ENCODE measurements around the gene OLFM2. TPM values are rescaled to one million over a fixed set of nuclear protein-coding genes. Genes with fewer than 3 reads are reported as not detected.
A peak's percentile ranks its signal among the peaks of the same experiment; 100 is the strongest.
"Not testable (repeated sequence)": the region's sequence is repeated elsewhere in the genome, so short reads cannot be mapped to it uniquely, and the experiment has no call there.

OLFM2 gene
- polyA plus RNA-seq, 4 donors: 16.1 to 29.2 (median 18.0) TPM

- DNase-seq (ENCODE audit: low read depth in 4 of 4, low spot score in 3 of 4): no peak
Observed at GRCh38 chr19:9871626-9872338, 64.5 kb downstream of the OLFM2 start.

DNA sequence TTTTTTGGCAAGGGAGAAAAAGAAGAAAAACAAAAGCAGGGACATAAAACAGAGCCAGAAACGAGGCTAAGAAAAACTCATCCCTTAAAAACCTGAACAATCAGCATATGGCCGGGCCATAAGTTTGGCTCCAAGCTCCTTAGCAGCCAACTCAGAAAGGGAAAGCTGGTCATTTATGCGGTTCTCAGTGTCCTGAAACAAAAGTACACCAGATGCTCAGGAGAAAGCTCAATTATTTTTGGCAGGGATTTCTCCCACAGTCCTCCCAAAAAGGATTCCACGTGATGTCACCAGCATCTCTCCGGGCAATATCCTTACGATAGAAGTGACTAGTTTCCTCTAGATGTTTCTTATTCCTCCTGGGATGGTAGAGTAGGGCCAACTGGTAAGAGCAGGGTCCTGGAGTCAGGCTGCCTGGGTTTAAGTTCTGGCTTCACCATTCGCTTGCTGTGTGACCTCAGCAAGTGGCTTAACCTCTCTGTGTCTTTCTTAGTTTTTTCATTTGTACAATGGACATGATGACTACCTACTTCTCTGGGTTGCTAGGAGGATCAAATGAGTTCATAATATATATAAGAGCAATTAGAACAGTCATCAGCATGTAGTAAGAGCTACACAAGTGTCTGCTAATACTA, 67.2 kb downstream of the OLFM2 start:
- no peak for DNase-seq (ENCODE audit: low read depth in 4 of 4, low spot score in 3 of 4)

GRCh38 chr19:9865732-9866501, 70.4 kb downstream of the OLFM2 start:
- DNase-seq (ENCODE audit: low read depth in 4 of 4, low spot score in 3 of 4): no peak

- DNase-seq (ENCODE audit: low read depth in 4 of 4, low spot score in 3 of 4): no peak
Observed at GRCh38 chr19:9863759-9864158, 72.6 kb downstream of the OLFM2 start.

- no peak for DNase-seq (ENCODE audit: low read depth in 4 of 4, low spot score in 3 of 4)
Observed at GRCh38 chr19:9862938-9863337, 73.4 kb downstream of the OLFM2 start.

DNA sequence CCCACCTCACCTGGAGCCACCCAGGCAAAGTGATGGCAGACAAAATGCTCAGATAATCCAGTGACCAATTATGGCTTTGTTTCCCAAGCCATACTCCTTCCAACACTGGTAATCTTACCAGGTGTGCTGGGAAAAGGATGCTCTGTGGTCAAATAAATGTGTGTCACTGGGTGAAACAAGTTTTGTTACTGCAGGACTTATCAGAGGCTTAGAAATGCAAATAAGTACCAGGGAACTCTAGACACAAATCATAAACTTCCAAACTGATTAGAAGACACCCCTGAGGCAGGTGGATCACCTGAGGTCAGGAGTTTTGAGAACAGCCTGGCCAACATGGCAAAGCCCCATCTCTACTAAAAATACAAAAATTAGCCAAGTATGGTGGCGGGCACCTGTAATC, 74.8 kb downstream of the OLFM2 start:
- no peak for DNase-seq (ENCODE audit: low read depth in 4 of 4, low spot score in 3 of 4)

DNA sequence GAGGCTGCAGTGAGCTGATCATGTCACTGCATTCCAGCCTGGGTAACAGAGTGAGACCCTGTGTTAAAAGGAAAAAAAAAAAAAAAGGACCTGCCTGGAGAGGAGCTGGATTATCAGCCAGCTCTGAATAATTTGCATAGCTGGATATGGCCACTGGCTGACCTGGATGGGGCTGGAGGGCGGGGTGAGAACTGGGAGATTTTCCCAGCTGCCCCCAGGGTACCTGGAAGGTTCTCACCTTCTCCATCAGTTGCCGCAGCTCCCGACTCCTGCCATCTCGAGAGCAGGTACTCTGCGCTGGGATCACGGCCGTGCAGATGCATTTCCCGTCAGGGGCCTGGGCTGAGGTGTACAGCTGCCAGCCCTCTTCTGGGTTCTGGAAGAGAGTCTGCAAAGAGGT, 75.9 kb downstream of the OLFM2 start:
- no peak for DNase-seq (ENCODE audit: low read depth in 4 of 4, low spot score in 3 of 4)

GRCh38 chr19:9858766-9859165, 77.5 kb downstream of the OLFM2 start:
- no peak for DNase-seq (ENCODE audit: low read depth in 4 of 4, low spot score in 3 of 4)

DNA sequence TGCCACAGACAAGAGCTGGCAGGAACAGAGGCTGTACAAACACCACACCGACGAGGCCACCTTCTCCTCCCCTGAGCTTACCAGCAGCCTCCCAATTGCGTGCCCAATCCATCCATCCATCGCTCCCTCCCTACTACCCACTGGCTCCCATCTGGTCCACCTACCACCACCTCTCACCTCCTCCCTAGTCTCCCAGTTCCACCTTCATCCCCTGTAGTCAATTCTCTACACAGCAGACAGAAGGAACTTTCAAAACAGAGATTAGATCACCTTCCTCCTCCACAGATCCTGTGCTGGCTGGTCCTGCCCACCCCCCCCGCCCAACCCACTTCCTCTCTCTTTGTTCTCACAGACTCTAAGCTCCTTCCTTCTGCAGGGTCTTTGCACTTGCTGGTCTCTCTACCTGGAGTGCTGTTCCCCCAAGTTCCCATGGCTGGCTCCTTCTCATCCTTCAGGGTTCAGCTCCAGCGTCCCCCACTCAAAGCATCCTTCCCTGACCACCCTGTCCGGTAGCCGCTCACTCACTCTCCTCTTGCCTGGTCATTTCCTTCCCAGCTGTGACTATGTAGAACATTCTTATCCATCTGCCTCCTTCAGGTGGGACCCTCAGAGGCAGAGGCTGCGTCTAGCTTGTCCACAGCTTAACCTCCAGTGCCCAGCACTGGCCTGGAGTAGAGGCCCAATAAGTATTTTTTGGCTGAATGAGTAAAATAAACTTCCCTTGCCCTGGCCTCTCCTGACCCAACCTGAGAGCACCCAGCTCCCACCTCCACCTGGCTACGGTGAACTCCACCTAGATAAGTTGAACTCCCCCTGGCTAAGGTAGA, 78.2 kb downstream of the OLFM2 start:
- DNase-seq (ENCODE audit: low read depth in 4 of 4, low spot score in 3 of 4): no peak

DNA sequence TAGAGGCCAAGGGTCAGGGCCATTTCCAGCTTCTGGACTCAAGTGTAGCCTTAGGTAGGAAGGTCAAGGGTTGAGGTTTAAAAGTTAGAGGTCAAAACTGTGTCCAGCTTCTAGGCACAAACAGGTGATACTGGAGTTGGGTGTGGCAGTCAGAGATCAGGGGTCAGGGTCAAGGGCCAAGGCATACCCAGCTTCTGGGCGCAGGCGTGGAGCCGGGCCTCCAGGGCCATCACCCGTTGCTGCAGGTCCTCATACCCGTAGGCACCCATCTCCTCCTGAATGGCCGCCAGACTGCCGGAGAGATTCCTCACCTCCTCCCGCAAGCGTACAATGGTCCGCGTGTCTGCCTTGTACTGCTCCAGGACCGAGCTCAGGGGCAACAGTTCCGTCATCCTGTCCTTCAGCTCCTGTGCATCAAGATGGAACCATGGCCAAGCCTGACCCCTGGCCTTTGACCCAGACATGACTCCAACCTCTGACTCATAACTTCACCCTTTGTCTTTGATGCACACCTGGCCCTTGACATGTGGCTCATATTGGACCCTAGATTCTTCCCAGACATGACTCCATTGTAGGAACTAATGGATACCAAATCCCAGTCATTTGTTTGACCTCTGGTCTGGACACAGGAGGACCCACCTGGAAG, 79.1 kb downstream of the OLFM2 start:
- DNase-seq (ENCODE audit: low read depth in 4 of 4, low spot score in 3 of 4): no peak

GRCh38 chr19:9856609-9857008, 79.7 kb downstream of the OLFM2 start:
- no peak for DNase-seq (ENCODE audit: low read depth in 4 of 4, low spot score in 3 of 4)

DNA sequence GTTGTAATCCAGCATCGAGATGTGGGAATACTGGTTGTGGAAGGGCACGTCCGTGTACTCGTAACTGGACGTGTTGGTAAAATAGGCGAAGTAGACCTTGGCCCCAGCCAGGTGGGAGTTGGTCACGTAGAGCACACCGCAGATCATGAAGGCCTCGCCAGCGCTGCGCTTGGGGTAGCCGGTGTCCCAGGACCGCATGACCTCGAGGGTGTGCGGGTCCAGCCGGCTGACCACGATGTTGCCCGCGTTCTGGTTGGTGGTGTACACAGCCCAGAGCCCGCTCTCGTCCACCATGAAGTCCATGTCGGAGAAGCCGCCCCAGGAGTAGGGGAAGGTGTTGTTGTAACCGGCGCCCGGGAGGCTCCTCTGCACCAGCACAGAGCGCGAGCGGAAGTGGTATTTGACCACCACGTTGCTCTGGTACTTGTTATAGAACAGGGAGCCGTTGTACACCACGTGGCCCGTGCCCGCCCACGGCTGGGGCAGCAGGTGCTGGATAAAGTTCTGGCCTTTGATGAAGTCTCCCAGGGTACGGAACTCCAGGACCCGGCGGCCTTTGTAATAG, 82.0 kb downstream of the OLFM2 start:
- DNase-seq (ENCODE audit: low read depth in 4 of 4, low spot score in 3 of 4): no peak

DNA sequence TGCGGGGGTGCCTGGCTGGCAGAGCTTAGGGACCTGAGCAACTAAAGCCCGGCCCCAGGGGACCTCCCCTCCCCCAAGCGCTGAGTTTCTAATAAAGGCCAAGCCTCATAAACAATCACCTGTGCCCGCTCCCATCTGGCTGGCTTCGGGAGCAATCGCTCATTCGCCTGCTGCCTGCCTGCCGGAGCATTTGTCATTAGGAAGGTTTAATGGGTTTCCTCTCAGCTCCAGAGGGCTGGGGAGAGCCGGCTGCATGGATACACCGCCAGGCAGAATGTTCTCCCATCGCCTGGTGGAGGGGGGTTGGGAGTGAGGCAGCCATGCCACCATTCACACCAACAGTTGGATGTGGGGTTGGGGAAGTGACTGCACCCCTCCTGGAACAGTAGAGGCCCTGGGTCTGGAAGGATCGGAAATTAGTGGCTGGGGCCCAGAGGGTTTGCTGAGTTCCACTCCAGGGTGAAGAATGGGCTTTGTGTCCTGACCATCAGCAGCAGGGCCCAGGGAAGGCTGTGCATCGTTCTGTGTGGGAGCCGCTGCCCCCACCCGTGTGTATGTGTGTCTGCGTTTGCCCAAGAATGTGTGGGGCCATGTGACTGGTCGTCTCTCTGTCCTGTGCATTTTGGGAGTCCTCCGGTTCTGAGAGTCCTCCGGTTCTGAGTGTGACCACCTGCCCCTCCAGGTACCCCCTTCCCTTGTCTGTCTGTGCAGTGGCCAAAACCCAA, 85.9 kb downstream of the OLFM2 start:
- peak in 2 of 4 donors; percentile 30 to 49 for DNase-seq (ENCODE audit: low read depth in 4 of 4, low spot score in 3 of 4)

DNA sequence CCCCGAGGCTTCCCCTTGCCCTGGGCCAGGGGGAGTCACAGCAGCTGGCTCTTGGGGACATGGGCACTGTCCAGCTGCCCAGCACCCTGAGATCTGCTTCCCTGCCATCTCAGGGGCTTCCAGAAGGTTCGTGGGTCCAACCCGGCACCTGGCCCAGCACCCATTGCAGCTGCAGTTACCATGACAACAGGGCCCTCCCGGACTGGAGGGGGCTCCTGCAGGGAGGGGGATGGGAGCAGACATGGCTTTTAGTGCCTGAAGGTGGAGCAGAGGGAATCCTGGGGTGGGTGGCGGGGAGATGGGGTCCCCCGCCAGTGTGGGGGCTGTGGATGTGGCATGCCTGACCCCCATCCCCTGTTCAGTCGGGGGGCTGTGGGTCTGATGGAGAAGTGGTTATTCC, 86.5 kb downstream of the OLFM2 start:
- DNase-seq (ENCODE audit: low read depth in 4 of 4, low spot score in 3 of 4): no peak

GRCh38 chr19:9848762-9849161, 87.6 kb downstream of the OLFM2 start:
- no peak for DNase-seq (ENCODE audit: low read depth in 4 of 4, low spot score in 3 of 4)

GRCh38 chr19:9848060-9848459, 88.3 kb downstream of the OLFM2 start:
- DNase-seq (ENCODE audit: low read depth in 4 of 4, low spot score in 3 of 4): no peak

GRCh38 chr19:9847087-9847671, 89.1 kb downstream of the OLFM2 start:
- no peak for DNase-seq (ENCODE audit: low read depth in 4 of 4, low spot score in 3 of 4)

DNA sequence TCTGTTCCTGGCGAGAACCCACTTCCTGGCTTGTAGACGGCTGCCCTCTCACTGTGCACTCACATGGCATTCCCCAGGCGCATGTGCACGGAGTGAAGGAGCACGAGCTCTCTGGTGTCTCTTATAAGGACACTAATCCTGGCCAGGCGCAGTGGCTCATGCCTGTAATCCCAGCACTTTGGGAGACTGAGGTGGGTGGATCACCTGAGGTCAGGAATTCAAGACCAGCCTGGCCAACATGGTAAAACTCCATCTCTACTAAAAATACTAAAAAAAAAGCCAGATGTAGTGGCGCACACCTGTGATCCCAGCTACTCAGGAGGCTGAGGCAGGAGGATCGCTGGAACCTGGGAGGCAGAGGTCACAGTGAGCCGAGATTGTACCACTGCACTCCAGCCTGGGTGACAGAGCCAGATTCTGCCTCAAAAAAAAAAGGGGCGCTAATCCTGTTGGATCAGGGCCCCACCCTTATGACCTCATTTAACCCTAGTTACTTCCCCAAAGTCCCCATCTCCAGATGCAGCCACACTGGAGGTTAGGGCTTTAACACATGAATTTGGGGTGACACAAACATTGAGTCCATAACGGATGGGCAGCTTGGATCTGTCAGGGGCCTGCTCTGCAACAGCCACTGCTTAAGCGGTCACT, 92.6 kb downstream of the OLFM2 start:
- DNase-seq (ENCODE audit: low read depth in 4 of 4, low spot score in 3 of 4): not testable (repeated sequence)
